ENCODE results near the gene FOXP1. TPM values are rescaled to one million over a fixed set of nuclear protein-coding genes. Genes with fewer than 3 reads are reported as not detected.

Gene FOXP1
- polyA plus RNA-seq, 4 donors, result 4.9 to 66.5 (median 15.3) TPM

DNA sequence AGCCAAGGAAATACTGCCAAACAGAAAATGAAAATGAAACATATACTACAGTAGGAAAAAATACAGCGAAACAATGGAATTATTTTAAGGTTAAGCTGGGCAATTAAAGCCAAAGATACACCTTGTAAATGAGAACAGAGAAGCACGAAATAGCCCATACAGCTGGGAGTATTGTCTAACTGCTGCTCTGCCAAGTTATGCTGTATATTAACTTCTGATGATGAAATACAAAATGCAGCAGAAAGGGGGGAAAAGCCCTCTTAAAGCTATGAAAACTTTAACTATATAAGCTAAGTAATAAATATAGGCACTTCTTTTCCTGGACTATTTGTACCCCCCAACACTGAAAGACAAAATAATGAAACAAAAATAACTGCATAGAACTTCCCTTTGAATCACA, 449.0 kb downstream of the FOXP1 start:
- FAIRE-seq (no peak), DNase-seq (peak in 1 of 2 donors; percentile 50)
- Histone ChIP-seq H3K36me3 (ENCODE audit: control insufficient read depth in 3 of 3, insufficient read depth in 2 of 3, low read depth in 1 of 3, low read length in 3 of 3) (peaks cover 0 to 6% (median 0%) of the 10 kb centered on the region in 3 donors), H3K4me1 (ENCODE audit: control insufficient read depth in 3 of 3, insufficient read depth in 2 of 3, low read depth in 1 of 3, low read length in 2 of 3) (peaks cover 8 to 45% (median 27%) of the 10 kb centered on the region in 3 donors), H3K9me3 (ENCODE audit: control insufficient read depth in 2 of 2, insufficient read depth in 1 of 2, low read depth in 1 of 2, low read length in 1 of 2) (no peaks in the 10 kb centered on the region), H3K27me3 (ENCODE audit: control insufficient read depth in 3 of 3, insufficient read depth in 3 of 3, low read length in 3 of 3) (no peaks in the 10 kb centered on the region), H3K4me3 (ENCODE audit: low read depth in 1 of 3, low read length in 3 of 3) (no peak overlapping the region), H3K27ac (ENCODE audit: low read depth in 1 of 3, low read length in 2 of 3) (peak overlapping the region; percentile 77 to 88 (median 80))
- 20 to 43% (median 32%) methylated on average over 2 of the region's 2 CpGs for WGBS, 3 donors

DNA sequence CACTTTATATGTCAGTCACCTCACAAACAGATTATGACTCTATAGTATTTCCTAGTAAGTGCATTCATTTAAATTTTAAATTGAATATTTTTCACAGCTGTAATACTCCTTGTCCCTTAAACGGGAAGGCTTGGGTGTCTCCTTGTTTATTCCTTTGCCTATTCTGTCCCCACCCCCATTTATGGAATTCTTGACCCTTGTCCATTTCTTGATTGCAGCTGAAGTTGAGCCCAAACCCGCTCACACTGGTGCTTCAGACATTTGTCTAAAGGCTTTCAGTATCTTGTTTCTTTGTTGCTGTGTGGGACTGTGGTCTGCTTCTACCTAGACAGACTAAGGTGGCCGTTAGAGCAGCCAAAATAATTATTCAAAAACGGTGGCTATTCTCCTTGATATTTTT, 449.7 kb downstream of the FOXP1 start:
- H3K27me3 ChIP-seq (ENCODE audit: control insufficient read depth in 3 of 3, insufficient read depth in 3 of 3, low read length in 3 of 3), result no peaks in the 10 kb centered on the region
- FAIRE-seq (no peak), DNase-seq (peak; percentile 59 to 72)
- H3K27ac ChIP-seq (ENCODE audit: low read depth in 1 of 3, low read length in 2 of 3), result peak overlapping the region; percentile 77 to 88 (median 80)
- 14 to 40% (median 33%) methylated on average over 4 of the region's 4 CpGs for WGBS, 3 donors
- peaks cover 0 to 5% (median 0%) of the 10 kb centered on the region in 3 donors for H3K36me3 ChIP-seq (ENCODE audit: control insufficient read depth in 3 of 3, insufficient read depth in 2 of 3, low read depth in 1 of 3, low read length in 3 of 3)
- H3K4me3 ChIP-seq (ENCODE audit: low read depth in 1 of 3, low read length in 3 of 3), result no peak overlapping the region
- no peaks in the 10 kb centered on the region for H3K9me3 ChIP-seq (ENCODE audit: control insufficient read depth in 2 of 2, insufficient read depth in 1 of 2, low read depth in 1 of 2, low read length in 1 of 2)
- H3K4me1 ChIP-seq (ENCODE audit: control insufficient read depth in 3 of 3, insufficient read depth in 2 of 3, low read depth in 1 of 3, low read length in 2 of 3), result peaks cover 8 to 45% (median 27%) of the 10 kb centered on the region in 3 donors

DNA sequence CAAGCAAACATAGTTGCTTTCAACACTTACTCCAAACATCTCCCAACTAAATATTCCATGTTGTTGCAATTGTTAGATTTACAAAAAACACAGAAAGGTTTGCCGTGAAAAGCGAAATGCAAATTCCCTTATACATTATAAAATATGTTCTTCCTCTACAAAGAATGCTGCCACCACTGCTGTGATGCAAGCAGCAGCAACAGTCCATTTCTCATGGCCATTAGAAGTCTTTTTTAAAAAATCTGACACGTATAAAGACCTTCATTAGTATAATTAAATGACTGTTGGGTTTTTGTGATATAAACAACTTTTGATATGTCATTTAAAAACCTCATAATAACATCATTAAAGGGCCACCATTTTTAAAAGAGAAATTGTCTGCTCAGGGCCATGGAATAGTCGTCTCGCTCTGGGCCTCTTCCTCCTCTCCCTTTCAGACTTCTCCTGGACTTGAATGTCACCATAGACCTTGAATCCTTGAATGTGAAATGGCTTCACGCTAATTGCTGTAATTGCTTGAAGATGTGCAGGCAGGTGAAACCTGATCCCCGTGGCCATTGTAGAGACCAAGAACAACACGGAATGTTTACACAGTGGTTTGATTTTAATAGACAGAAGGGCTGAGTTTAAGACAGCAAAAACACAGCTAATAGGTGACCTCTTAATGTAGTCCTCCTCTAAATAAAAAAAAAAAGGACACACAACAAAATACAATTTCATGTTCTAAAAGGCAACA, 450.4 kb downstream of the FOXP1 start:
- FAIRE-seq (no peak), DNase-seq (peak; percentile 55 to 79)
- no peaks in the 10 kb centered on the region for H3K27me3 ChIP-seq (ENCODE audit: control insufficient read depth in 3 of 3, insufficient read depth in 3 of 3, low read length in 3 of 3)
- no peak overlapping the region for H3K4me3 ChIP-seq (ENCODE audit: low read depth in 1 of 3, low read length in 3 of 3)
- H3K4me1 ChIP-seq (ENCODE audit: control insufficient read depth in 3 of 3, insufficient read depth in 2 of 3, low read depth in 1 of 3, low read length in 2 of 3), result peaks cover 8 to 51% (median 29%) of the 10 kb centered on the region in 3 donors
- 37 to 66% (median 49%) methylated on average over 8 of the region's 8 CpGs for WGBS, 3 donors
- no peaks in the 10 kb centered on the region for H3K9me3 ChIP-seq (ENCODE audit: control insufficient read depth in 2 of 2, insufficient read depth in 1 of 2, low read depth in 1 of 2, low read length in 1 of 2)
- H3K36me3 ChIP-seq (ENCODE audit: control insufficient read depth in 3 of 3, insufficient read depth in 2 of 3, low read depth in 1 of 3, low read length in 3 of 3), result peaks cover 0 to 5% (median 0%) of the 10 kb centered on the region in 3 donors
- H3K27ac ChIP-seq (ENCODE audit: low read depth in 1 of 3, low read length in 2 of 3), result peak overlapping the region; percentile 36 to 88 (median 43)

GRCh38 chr3:71131375-71132314, 451.9 kb downstream of the FOXP1 start:
- WGBS, 3 donors, result 40 to 49% (median 48%) methylated on average over 10 of the region's 10 CpGs
- H3K4me3 ChIP-seq (ENCODE audit: low read depth in 1 of 3, low read length in 3 of 3), result no peak overlapping the region
- no peaks in the 10 kb centered on the region for H3K9me3 ChIP-seq (ENCODE audit: control insufficient read depth in 2 of 2, insufficient read depth in 1 of 2, low read depth in 1 of 2, low read length in 1 of 2)
- H3K27me3 ChIP-seq (ENCODE audit: control insufficient read depth in 3 of 3, insufficient read depth in 3 of 3, low read length in 3 of 3), result no peaks in the 10 kb centered on the region
- peak overlapping the region; percentile 43 to 97 (median 88) for H3K27ac ChIP-seq (ENCODE audit: low read depth in 1 of 3, low read length in 2 of 3)
- peaks cover 0 to under 1% (median 0%) of the 10 kb centered on the region in 3 donors for H3K36me3 ChIP-seq (ENCODE audit: control insufficient read depth in 3 of 3, insufficient read depth in 2 of 3, low read depth in 1 of 3, low read length in 3 of 3)
- peaks cover 19 to 64% (median 36%) of the 10 kb centered on the region in 3 donors for H3K4me1 ChIP-seq (ENCODE audit: control insufficient read depth in 3 of 3, insufficient read depth in 2 of 3, low read depth in 1 of 3, low read length in 2 of 3)
- FAIRE-seq (no peak), DNase-seq (peak in 1 of 2 donors; percentile 37)

GRCh38 chr3:71130471-71131374, 452.8 kb downstream of the FOXP1 start:
- WGBS, 3 donors, result 7 to 12% (median 10%) methylated on average over 19 of the region's 19 CpGs
- Histone ChIP-seq H3K27me3 (ENCODE audit: control insufficient read depth in 3 of 3, insufficient read depth in 3 of 3, low read length in 3 of 3) (no peaks in the 10 kb centered on the region), H3K9me3 (ENCODE audit: control insufficient read depth in 2 of 2, insufficient read depth in 1 of 2, low read depth in 1 of 2, low read length in 1 of 2) (no peaks in the 10 kb centered on the region), H3K27ac (ENCODE audit: low read depth in 1 of 3, low read length in 2 of 3) (peak overlapping the region; percentile 87 to 97 (median 88)), H3K36me3 (ENCODE audit: control insufficient read depth in 3 of 3, insufficient read depth in 2 of 3, low read depth in 1 of 3, low read length in 3 of 3) (peaks cover 0 to 2% (median 0%) of the 10 kb centered on the region in 3 donors), H3K4me1 (ENCODE audit: control insufficient read depth in 3 of 3, insufficient read depth in 2 of 3, low read depth in 1 of 3, low read length in 2 of 3) (peaks cover 17 to 64% (median 36%) of the 10 kb centered on the region in 3 donors), H3K4me3 (ENCODE audit: low read depth in 1 of 3, low read length in 3 of 3) (peak overlapping the region; percentile 47 to 68 (median 49))
- no peak for FAIRE-seq
- DNase-seq, result peak; percentile 83 to 84

DNA sequence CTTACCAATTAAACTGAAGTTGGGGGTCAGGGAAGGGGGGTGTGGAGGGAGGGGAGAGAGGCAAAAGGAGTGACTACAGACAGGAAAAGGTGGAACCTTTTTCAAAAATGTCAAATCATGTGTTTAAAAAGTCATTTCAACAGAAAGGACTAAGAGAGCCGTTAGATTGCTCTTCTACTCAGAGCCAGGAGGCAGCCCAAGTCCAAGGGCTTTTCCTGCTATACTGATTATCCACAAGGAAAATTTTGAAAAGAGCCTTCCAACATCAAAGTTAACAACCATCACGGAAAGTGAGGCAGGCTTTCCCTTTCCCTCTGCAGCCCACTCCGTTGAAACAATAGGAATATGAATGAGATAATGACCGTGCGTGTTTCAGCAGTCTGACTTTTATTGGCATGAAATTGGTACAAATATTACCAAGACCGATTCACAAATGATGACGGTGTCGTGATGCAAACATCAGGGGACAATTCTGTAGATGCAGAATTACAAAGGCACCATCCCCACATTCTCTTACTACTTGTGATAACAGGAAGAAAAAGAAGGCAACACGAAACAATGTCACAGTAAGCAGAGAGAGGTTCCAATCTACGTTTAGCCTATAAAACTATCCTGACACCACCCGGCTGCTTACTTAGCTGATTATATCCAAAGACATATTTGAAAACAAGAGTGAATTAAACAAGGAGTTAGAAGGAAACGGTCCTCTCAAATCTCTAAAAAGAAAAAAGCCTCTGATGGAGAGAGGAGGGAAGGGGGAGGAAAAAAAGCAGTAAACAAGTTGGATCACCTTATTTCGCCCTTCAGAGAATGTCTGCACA, 453.7 kb downstream of the FOXP1 start:
- Histone ChIP-seq H3K9me3 (ENCODE audit: control insufficient read depth in 2 of 2, insufficient read depth in 1 of 2, low read depth in 1 of 2, low read length in 1 of 2) (no peaks in the 10 kb centered on the region), H3K4me1 (ENCODE audit: control insufficient read depth in 3 of 3, insufficient read depth in 2 of 3, low read depth in 1 of 3, low read length in 2 of 3) (peaks cover 15 to 55% (median 35%) of the 10 kb centered on the region in 3 donors), H3K27me3 (ENCODE audit: control insufficient read depth in 3 of 3, insufficient read depth in 3 of 3, low read length in 3 of 3) (no peaks in the 10 kb centered on the region), H3K36me3 (ENCODE audit: control insufficient read depth in 3 of 3, insufficient read depth in 2 of 3, low read depth in 1 of 3, low read length in 3 of 3) (peaks cover 0 to 2% (median 0%) of the 10 kb centered on the region in 3 donors), H3K27ac (ENCODE audit: low read depth in 1 of 3, low read length in 2 of 3) (peak overlapping the region; percentile 87 to 97 (median 88)), H3K4me3 (ENCODE audit: low read depth in 1 of 3, low read length in 3 of 3) (peak overlapping the region; percentile 47 to 68 (median 49))
- DNase-seq, result peak; percentile 40 to 66
- FAIRE-seq, result no peak
- WGBS, 3 donors, result 0% methylated on average over 13 of the region's 13 CpGs

DNA sequence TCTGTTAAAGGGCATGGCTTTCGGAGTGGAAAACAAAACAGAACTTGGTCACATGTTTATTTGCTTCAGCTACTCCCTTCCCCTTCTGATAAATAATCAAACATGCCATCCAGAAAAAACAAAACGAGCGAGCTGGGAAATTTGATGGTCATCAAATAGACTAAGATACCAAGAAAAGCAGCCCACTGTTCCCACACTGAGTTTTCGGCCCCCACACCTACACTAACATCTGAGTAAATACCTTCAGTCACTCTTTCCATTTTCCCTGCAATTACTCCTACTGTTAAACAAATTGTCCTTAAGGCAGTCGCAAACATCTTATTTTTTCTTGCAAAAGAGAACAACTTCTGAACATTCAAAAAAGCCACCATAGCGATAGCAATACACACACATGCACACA, 454.6 kb downstream of the FOXP1 start:
- Histone ChIP-seq H3K9me3 (ENCODE audit: control insufficient read depth in 2 of 2, insufficient read depth in 1 of 2, low read depth in 1 of 2, low read length in 1 of 2) (no peaks in the 10 kb centered on the region), H3K4me1 (ENCODE audit: control insufficient read depth in 3 of 3, insufficient read depth in 2 of 3, low read depth in 1 of 3, low read length in 2 of 3) (peaks cover 14 to 46% (median 32%) of the 10 kb centered on the region in 3 donors), H3K27ac (ENCODE audit: low read depth in 1 of 3, low read length in 2 of 3) (peak overlapping the region; percentile 59 to 88 (median 68)), H3K4me3 (ENCODE audit: low read depth in 1 of 3, low read length in 3 of 3) (peak overlapping the region in 2 of 3 donors; percentile 47 to 68), H3K27me3 (ENCODE audit: control insufficient read depth in 3 of 3, insufficient read depth in 3 of 3, low read length in 3 of 3) (no peaks in the 10 kb centered on the region), H3K36me3 (ENCODE audit: control insufficient read depth in 3 of 3, insufficient read depth in 2 of 3, low read depth in 1 of 3, low read length in 3 of 3) (peaks cover 0 to 2% (median 0%) of the 10 kb centered on the region in 3 donors)
- DNase-seq, result peak in 1 of 2 donors; percentile 60
- no peak for FAIRE-seq
- 2 to 11% (median 3%) methylated on average over 6 of the region's 6 CpGs for WGBS, 3 donors

Measured in small intestine (tissue), 7 donors.